WTC11 (cell line): ENCODE results near the gene KLF7. TPM values are rescaled to one million over a fixed set of nuclear protein-coding genes. Genes with fewer than 3 reads are reported as not detected.

Experiments used
- ATAC-seq: fragments of 200-7000 bp; cut with Tn5 transposase; 2 replicates; pipeline ENCODE4 v1.10.0; 2021; ENCODE audit warnings: mild to moderate bottlenecking, moderate library complexity
- CTCF ChIA-PET: fragments of 300-600 bp; sonication (Branson Sonifier 250); formaldehyde crosslinking; loops from one replicate; lab custom pipeline; 2021; ENCODE audit warnings: antibody characterized with exemption; lab: Charles Lee
- POLR2A ChIA-PET: fragments of 350-600 bp; sonication (Branson Sonifier 250); formaldehyde crosslinking; loops from one replicate; lab custom pipeline; 2021; ENCODE audit warnings: antibody characterized with exemption; lab: Charles Lee
- DNase-seq: peaks from one replicate; pipeline ENCODE4 v3.0.0; 2021; ENCODE audit warnings: low spot score
- H3K27ac Mint-ChIP-seq: 2 replicates; pipeline ENCODE4 v1.8.0; 2021; ENCODE audit warnings: mixed read lengths
- H3K27me3 Mint-ChIP-seq: 2 replicates; pipeline ENCODE4 v1.8.0; 2021; ENCODE audit warnings: low read depth, mild to moderate bottlenecking, moderate library complexity, mixed read lengths
- H3K36me3 Mint-ChIP-seq: 2 replicates; pipeline ENCODE4 v1.8.0; 2021; ENCODE audit warnings: mixed read lengths
- H3K4me1 Mint-ChIP-seq: 2 replicates; pipeline ENCODE4 v1.8.0; 2022; ENCODE audit warnings: mixed read lengths
- H3K4me3 Mint-ChIP-seq: 2 replicates; pipeline ENCODE4 v1.8.0; 2021; ENCODE audit warnings: mild to moderate bottlenecking, moderate library complexity, mixed read lengths
- H3K9me3 Mint-ChIP-seq: 2 replicates; pipeline ENCODE4 v1.8.0; 2021; ENCODE audit warnings: mixed read lengths
- AFF4 ChIP-seq: sonication (generic); formaldehyde crosslinking; IDR thresholded peaks from 2 replicates; pipeline ENCODE4 v1.8.1; 2023; ENCODE audit warnings: mild to moderate bottlenecking, missing genetic modification reagents, borderline replicate concordance
- ATF1 ChIP-seq: sonication (generic); formaldehyde crosslinking; IDR thresholded peaks from 2 replicates; pipeline ENCODE4 v1.8.1; 2023; ENCODE audit warnings: mild to moderate bottlenecking, moderate library complexity, missing genetic modification reagents
- ATF2 ChIP-seq: sonication (generic); formaldehyde crosslinking; IDR thresholded peaks from 2 replicates; pipeline ENCODE4 v1.8.1; 2022; ENCODE audit warnings: low read depth, missing genetic modification reagents, borderline replicate concordance
- CREB1 ChIP-seq: sonication (generic); formaldehyde crosslinking; IDR thresholded peaks from 2 replicates; pipeline ENCODE4 v1.8.0; 2023; ENCODE audit warnings: mild to moderate bottlenecking, missing genetic modification reagents
- CREM ChIP-seq: sonication (generic); formaldehyde crosslinking; IDR thresholded peaks from 2 replicates; pipeline ENCODE4 v1.8.1; 2022; ENCODE audit warnings: mild to moderate bottlenecking, missing genetic modification reagents, moderate library complexity
- CTCF ChIP-seq: fragments of 200-600 bp; IDR thresholded peaks from 2 replicates; pipeline ENCODE4 v1.8.0; 2022; ENCODE audit warnings: antibody characterized with exemption
- JAZF1 ChIP-seq: fragments of 250-450 bp; sonication (Bioruptor Pico); IDR thresholded peaks from 2 replicates; pipeline ENCODE4 v1.9.0; 2021; ENCODE audit warnings: moderate library complexity, mild to moderate bottlenecking, inconsistent platforms
- MAX ChIP-seq: sonication (generic); formaldehyde crosslinking; IDR thresholded peaks from 2 replicates; pipeline ENCODE4 v1.8.0; 2022; ENCODE audit warnings: mild to moderate bottlenecking, missing genetic modification reagents
- NFE2L1 ChIP-seq: sonication (generic); formaldehyde crosslinking; IDR thresholded peaks from 2 replicates; pipeline ENCODE4 v1.8.1; 2023; ENCODE audit warnings: missing genetic modification reagents
- NFYB ChIP-seq: sonication (generic); formaldehyde crosslinking; conservative IDR thresholded peaks from 2 replicates; pipeline ENCODE4 v1.8.0; 2022; ENCODE audit warnings: low read depth, missing genetic modification reagents
- SMAD3 ChIP-seq: sonication (generic); formaldehyde crosslinking; IDR thresholded peaks from 2 replicates; pipeline ENCODE4 v1.8.0; 2022; ENCODE audit warnings: missing genetic modification reagents, mild to moderate bottlenecking, borderline replicate concordance
- SOX15 ChIP-seq: fragments of 250-450 bp; sonication (Bioruptor Pico); IDR thresholded peaks from 2 replicates; pipeline ENCODE4 v1.9.0; 2021; ENCODE audit warnings: mild to moderate bottlenecking
- STAT6 ChIP-seq: sonication (generic); formaldehyde crosslinking; conservative IDR thresholded peaks from 2 replicates; pipeline ENCODE4 v1.8.1; 2023; ENCODE audit warnings: mild to moderate bottlenecking, low read depth, missing genetic modification reagents, moderate library complexity
- TCF7 ChIP-seq: sonication (generic); formaldehyde crosslinking; IDR thresholded peaks from 2 replicates; pipeline ENCODE4 v1.8.0; 2022; ENCODE audit warnings: mild to moderate bottlenecking, low read depth, missing genetic modification reagents, moderate library complexity
- TEAD4 ChIP-seq: sonication (generic); formaldehyde crosslinking; IDR thresholded peaks from 2 replicates; pipeline ENCODE4 v1.8.0; 2022; ENCODE audit warnings: mild to moderate bottlenecking, missing genetic modification reagents
- ZBTB43 ChIP-seq: sonication (generic); formaldehyde crosslinking; IDR thresholded peaks from 2 replicates; pipeline ENCODE4 v1.8.1; 2023; ENCODE audit warnings: mild to moderate bottlenecking, missing genetic modification reagents
- ZNF219 ChIP-seq: sonication (generic); formaldehyde crosslinking; IDR thresholded peaks from 2 replicates; pipeline ENCODE4 v1.8.0; 2023; ENCODE audit warnings: missing genetic modification reagents, mild to moderate bottlenecking, borderline replicate concordance
- ZNF263 ChIP-seq: sonication (generic); formaldehyde crosslinking; IDR thresholded peaks from 2 replicates; pipeline ENCODE4 v1.8.1; 2022; ENCODE audit warnings: low read depth, mild to moderate bottlenecking, moderate library complexity, missing genetic modification reagents
- ZNF317 ChIP-seq: sonication (generic); formaldehyde crosslinking; IDR thresholded peaks from 2 replicates; pipeline ENCODE4 v1.8.1; 2023; ENCODE audit warnings: low read depth, mild to moderate bottlenecking, moderate library complexity, missing genetic modification reagents, borderline replicate concordance
- ZNF416 ChIP-seq: fragments of 250-450 bp; sonication (Bioruptor Pico); IDR thresholded peaks from 2 replicates; pipeline ENCODE4 v1.9.0; 2021; ENCODE audit warnings: mild to moderate bottlenecking, inconsistent platforms
- ZNF423 ChIP-seq: fragments of 250-450 bp; sonication (Bioruptor Pico); IDR thresholded peaks from 2 replicates; pipeline ENCODE4 v2.1.2; 2022; ENCODE audit warnings: mild to moderate bottlenecking, moderate library complexity
- ZNF671 ChIP-seq: fragments of 250-450 bp; sonication (Bioruptor Pico); IDR thresholded peaks from 2 replicates; pipeline ENCODE4 v1.8.0; 2021; ENCODE audit warnings: mild to moderate bottlenecking
- total RNA-seq: library from RNA; stranded (reverse); gene quantifications from 3 replicates; pipeline ENCODE4 v1.2.3, GENCODE V29; 2021

KLF7 gene
- total RNA-seq, 1 experiment from 2014 or later = 25.4 TPM

- TF ChIP-seq ATF1 (no peak), CREM (CRISPR knock-in tag) (no peak)
- TF ChIP-seq, all 79 proteins: peak for 0
These were observed 15.5 kb downstream of the KLF7 start (continued) for GRCh38 chr2:207150284-207150683.

- H3K36me3 Mint-ChIP-seq = 0 out of 2 replicates have a peak, but pooled peaks cover 5% of the 10 kb centered on the region
- ChIA-PET POLR2A (interaction anchor here (0.5 kb wide), 1 partner anchor 176 kb away, joined by 5 read pairs; no protein-coding TSS in a partner anchor), CTCF (no interaction called here)
- TF ChIP-seq AFF4 = no peak
- TF ChIP-seq SOX15 (CRISPR knock-in tag) = no peak
- TF ChIP-seq ZNF219 (CRISPR knock-in tag) = no peak
- TF ChIP-seq ZNF423 = no peak
- TF ChIP-seq ZNF416 (CRISPR knock-in tag) = no peak
- no peak for TF ChIP-seq NFYB (CRISPR knock-in tag)
- TF ChIP-seq ZBTB43 = no peak
- no peak for TF ChIP-seq CREB1 (CRISPR knock-in tag)
- TF ChIP-seq MAX = no peak
- TF ChIP-seq STAT6 = no peak
- TF ChIP-seq TEAD4 (CRISPR knock-in tag) = no peak
- no peak for TF ChIP-seq ZNF263 (CRISPR knock-in tag)
- DNase-seq (no peak), ATAC-seq (peak; percentile 14)
- no peak overlapping the region for H3K4me3 Mint-ChIP-seq
- H3K4me1 Mint-ChIP-seq = peaks cover 64% of the 10 kb centered on the region
- no peaks in the 10 kb centered on the region for H3K9me3 Mint-ChIP-seq
- H3K27ac Mint-ChIP-seq = no peak overlapping the region
- no peaks in the 10 kb centered on the region for H3K27me3 Mint-ChIP-seq
These were observed 16.2 kb downstream of the KLF7 start for GRCh38 chr2:207149249-207150213.

GRCh38 chr2:207148020-207148419 lies 17.7 kb downstream of the KLF7 start:
- Mint-ChIP-seq H3K4me3 (no peak overlapping the region), H3K9me3 (no peaks in the 10 kb centered on the region), H3K27me3 (no peaks in the 10 kb centered on the region), H3K36me3 (0 out of 2 replicates have a peak, but pooled peaks cover 5% of the 10 kb centered on the region), H3K27ac (no peak overlapping the region), H3K4me1 (peaks cover 64% of the 10 kb centered on the region)
- ChIA-PET CTCF (interaction anchor here (0.9 kb wide), 1 partner anchor 194 kb away, joined by 4 read pairs; no protein-coding TSS in a partner anchor), POLR2A (no interaction called here)
- DNase-seq (no peak), ATAC-seq (no peak)
- no peak for TF ChIP-seq CTCF
- no peak for TF ChIP-seq ZNF317
- TF ChIP-seq ZNF416 (CRISPR knock-in tag) = no peak
- TF ChIP-seq ZNF671 (CRISPR knock-in tag) = no peak
- no peak for TF ChIP-seq ZNF263 (CRISPR knock-in tag)
- no peak for TF ChIP-seq JAZF1
- no peak for TF ChIP-seq NFE2L1 (CRISPR knock-in tag)
- TF ChIP-seq SMAD3 = no peak
- TF ChIP-seq ATF2 = no peak
- TF ChIP-seq TCF7 (CRISPR knock-in tag) = no peak
